HG03460 (cell line): ENCODE measurements around the gene PLD4.
"Not testable (repeated sequence)": the region's sequence is repeated elsewhere in the genome, so short reads cannot be mapped to it uniquely, and the experiment has no call there.

Experiments
- ATAC-seq: cut with Tn5 transposase; IDR thresholded peaks from one replicate; pipeline ENCODE4 v1.9.1; 2021; ENCODE audit not compliant: unreplicated experiment

Gene PLD4, protein sequence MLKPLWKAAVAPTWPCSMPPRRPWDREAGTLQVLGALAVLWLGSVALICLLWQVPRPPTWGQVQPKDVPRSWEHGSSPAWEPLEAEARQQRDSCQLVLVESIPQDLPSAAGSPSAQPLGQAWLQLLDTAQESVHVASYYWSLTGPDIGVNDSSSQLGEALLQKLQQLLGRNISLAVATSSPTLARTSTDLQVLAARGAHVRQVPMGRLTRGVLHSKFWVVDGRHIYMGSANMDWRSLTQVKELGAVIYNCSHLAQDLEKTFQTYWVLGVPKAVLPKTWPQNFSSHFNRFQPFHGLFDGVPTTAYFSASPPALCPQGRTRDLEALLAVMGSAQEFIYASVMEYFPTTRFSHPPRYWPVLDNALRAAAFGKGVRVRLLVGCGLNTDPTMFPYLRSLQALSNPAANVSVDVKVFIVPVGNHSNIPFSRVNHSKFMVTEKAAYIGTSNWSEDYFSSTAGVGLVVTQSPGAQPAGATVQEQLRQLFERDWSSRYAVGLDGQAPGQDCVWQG

DNA sequence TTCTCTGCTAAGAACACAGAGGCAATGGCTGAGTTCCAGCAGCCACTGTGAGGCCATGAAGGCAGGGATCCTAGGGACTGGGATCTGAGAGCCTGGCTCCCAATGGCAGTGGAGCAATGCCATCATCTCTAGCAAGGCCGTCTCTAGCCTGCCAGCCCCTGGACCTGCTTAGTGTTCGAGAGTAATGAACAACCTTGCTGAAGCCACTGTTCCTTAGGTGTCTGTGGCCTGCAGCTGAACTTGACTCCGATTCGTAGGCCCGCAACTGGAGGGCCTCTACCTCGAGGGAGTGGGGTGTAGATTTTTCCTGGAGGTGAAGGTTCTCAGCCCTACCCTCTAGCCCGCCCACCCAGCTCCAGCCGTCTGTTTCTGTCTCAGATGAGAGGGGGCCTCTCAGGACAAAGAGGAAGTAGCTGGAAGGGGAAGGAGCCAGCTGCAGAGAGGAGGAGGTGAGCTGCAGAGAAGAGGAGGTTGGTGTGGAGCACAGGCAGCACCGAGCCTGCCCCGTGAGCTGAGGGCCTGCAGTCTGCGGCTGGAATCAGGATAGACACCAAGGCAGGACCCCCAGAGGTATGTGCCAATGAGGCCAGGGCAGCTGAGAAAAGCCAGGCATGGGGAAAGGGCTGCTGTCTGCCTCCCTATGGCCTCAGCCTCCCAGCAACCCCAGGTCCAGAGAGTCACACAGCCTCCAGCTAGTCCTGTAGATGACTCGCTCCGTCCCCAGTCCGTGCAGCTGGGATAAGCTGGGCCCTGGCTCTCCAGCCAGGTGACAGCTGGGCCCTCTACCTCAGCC is at the start of gene PLD4:
PLD4 (plus strand) TSS at position 459 of the 793 bp plus-strand sequence. CDS start 2,262 bp downstream, outside the sequence.
- no peak for ATAC-seq

DNA sequence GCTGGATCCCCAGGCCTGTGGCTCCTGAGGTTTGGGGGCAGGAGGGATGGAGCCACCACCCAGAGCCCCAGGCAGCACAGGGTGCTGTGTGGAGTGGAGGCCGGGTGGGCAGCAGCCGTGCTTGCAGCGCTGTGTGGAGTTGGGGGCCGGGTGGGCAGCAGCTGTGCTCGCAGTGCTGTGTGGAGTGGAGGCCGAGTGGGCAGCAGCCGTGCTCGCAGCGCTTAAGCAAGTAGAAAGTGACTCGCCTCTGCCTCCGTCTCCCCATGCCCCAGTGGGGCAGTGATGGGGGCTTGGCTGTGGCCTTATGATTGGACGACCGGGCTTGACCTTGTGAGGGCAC is 49.3 kb upstream of the PLD4 start:
- ATAC-seq = no peak

DNA sequence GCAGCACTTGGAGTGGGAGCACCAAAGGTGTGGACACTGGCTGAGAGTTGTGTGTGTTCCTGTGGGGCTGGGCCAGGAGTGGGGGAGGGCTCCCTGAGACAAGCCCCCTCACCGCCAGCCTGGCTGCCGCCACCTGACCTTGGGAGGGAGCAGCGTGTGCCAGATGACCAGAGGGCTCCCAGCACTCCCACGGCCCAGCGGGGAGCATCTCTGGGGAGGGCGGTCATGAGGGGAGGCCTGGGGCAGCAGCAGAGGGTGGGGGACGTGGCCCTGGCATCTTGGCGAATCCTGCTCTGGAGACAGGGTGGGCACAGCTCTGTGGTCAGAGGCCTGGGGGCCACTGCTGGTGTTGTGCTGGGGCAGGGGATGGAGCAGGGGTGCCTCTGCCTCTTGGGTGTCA is 48.9 kb upstream of the PLD4 start:
- no peak for ATAC-seq

DNA sequence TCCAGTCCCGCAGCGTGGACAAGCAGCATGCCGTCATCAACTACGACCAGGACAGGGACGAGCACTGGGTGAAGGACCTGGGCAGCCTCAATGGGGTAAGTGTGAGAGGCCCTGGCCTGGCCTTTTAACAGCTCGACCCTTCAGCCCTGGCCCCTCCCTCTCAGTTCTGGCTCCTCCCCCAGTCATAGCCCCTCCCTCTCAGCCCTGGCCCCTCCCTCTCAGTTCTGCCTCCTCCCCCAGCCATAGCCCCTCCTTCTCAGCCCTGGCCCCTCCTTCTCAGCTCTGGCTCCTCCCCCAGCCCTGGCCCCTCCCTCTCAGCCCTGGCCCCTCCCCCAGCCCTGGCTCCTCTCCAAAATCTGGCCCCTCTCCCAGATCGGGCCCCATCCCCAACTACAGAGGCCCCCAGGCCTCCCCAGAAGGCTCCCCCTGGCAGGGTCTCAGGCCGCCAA is 48.4 kb upstream of the PLD4 start:
- no peak for ATAC-seq

DNA sequence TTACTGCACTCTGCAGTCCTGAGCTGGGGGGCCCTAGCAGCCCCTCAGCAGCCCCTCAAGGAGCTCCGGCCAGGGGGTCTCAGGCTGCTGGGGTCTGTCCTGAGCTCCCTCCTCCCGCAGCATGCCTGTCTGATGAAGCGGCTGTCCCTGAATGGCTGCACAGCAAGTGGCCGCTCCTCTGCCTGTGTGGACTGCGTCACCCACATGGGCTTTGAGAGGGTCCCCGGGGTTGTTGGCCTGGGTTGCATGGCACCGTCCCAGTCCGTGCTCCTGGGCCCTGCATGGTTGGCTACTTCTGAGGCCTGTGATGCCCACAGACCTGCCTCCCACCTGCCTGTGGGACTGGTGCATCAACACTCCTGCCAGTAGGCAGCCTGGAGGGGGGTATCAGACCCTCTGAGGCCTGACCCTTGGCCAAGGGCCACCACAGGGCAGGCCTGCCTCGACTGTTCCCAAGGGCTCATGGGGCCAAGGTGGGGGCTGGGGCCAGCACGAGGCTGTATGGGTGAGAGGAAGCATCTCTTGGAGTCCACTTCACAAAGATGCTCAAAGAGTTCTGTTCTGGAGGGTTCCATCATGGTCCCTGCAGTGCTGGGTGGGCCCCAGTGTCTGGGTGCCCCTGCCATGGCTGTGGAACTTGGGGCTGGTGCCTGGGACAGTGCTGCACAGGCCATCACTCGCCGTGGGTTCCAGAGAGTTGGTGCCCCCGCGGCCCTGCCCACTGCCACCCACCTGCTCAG is 47.4 kb upstream of the PLD4 start:
- ATAC-seq = no peak

DNA sequence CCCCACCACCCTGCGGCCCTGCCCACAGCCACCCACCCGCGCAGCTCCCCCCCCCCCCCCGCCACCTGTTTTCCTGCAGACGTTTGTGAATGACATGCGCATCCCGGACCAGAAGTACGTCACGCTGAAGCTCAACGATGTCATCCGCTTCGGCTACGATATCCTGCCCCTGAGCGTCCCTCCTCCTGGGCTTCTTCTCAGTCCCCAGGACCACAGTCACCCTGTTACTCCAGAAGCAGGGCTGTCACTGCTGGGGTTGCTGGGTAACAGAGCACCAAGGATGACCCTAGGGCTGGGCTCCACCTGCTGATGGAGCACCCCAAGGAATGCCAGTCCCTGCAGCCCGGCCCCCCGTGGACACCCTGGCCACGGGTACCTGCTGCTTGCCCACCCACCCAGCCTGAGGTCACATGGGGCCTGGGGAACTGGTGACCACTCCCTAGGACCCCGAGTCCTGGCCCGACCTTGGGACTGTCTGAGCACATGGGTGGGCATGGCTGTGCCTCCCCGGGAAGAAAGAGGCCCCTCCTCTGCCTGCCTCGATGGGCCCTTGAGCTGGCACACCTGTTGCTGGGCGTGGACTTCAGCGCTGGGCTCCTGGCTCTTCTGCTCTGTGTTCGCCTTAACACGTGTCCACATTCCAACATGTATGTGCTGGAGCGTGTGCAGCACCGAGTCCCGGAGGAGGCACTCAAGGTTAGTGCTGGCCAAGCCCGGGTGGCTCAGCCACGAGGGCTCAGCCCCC is 46.7 kb upstream of the PLD4 start:
- ATAC-seq = no peak

DNA sequence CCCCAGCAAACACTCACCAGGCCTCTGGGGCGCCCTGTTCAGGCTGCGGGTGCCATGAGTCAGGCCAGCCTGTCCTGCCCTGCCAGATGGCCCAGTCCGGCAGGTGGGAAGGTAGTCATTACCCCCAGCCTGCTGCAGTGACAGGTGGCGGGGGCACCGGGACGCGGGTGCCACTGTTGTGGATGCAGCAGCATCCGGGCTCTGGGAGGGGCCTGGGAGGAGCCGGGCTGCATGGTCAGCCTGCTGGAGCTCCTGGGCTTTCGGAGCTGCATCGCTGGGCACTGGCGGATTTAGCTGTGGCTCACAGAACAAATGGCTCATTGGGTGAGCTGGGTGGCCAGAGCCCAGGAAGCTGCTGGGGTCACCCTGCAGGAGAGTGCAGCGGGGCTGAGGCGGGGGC is 46.1 kb upstream of the PLD4 start:
- no peak for ATAC-seq

DNA sequence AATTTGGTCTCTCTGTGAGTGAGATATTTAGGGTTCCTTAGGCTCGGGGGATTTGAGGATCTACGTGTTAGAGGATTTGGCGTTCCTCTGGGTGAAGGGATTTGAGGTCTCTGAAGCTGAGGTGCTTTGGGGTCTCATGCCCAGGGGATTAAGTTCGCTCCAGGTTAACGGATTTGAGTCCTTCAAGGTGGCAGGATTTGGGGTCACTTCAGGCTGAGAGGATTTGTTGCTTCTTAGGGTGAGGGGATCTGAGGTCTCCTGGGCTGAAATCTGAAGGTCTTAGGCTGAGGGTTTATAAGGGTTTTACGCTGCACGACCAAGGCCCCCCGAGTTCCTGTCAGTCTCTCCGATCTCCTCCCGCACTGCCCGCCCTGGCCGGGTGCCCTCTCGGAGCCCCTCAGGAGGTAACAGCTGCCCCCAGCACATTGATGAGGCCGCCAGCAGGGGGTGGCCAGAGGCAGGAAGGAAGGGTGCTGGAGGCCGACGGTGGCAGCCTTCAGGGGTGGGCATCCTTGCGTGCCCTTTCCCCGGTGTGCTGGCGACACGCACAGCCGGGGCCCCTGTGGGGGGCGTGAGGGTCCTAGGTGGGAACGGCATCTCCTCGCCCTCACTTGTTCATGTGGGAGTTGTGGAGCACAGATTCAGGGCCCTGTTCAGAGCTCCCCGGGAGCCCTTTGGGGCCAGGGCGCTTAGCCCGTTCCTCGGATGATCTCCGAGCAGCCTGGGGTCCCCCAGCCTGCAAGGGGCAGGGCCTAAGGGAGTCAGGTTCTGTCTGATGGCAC is 45.3 kb upstream of the PLD4 start:
- no peak for ATAC-seq

DNA sequence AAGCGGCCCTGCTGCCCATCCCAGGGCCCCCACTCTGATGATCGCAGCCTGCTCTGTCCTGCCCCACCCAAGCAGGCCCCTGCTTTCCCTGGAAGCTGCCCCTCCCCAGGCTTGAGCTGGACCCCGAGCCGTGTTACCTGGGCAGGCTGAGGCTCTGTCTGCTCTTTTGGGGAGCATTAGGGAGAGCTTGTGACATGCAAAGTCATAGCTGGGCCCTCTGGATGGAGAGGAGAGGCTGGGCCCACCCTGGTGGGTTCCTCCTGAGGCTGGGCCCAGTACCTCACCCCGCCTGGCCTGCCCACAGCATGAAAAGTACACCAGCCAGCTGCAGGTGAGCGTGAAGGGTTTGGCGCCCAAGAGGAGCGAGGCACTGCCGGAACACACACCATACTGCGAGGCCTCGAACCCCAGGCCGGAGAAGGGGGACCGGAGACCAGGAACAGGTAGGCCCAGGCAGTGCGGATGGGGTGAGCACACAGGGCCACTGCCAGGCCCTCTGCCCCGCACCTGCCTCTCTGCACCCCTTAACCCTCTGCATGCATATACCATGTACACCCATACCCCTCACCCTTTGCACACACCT is 44.6 kb upstream of the PLD4 start:
- no peak for ATAC-seq

DNA sequence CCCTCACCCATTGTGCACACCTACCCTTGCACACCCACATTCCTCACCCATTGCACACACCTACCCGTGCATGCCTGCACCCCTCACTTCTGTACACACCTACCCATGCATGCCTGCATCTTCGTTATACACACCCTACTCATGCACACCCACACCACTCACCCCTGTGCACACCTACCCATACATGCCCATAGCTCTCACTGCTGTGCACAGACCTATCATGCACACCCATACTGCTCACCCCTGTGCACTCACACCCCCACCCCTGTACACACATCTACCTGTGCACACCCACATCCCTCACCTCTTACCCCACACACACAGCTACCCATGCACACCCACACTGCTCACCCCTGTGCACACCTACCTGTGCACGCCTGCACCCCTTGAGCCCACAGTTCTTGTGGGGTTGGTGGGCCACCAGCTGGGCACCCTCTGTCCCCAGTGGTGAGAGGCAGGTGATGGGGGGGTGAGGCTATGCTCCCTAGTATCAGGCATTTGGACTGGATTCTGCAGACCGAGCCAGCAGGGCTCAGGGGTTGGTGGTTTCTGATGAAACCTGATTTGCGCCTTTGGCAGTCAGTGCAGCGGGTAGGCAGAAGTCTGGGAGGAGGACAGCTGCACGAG is 44.0 kb upstream of the PLD4 start:
- ATAC-seq = no peak

DNA sequence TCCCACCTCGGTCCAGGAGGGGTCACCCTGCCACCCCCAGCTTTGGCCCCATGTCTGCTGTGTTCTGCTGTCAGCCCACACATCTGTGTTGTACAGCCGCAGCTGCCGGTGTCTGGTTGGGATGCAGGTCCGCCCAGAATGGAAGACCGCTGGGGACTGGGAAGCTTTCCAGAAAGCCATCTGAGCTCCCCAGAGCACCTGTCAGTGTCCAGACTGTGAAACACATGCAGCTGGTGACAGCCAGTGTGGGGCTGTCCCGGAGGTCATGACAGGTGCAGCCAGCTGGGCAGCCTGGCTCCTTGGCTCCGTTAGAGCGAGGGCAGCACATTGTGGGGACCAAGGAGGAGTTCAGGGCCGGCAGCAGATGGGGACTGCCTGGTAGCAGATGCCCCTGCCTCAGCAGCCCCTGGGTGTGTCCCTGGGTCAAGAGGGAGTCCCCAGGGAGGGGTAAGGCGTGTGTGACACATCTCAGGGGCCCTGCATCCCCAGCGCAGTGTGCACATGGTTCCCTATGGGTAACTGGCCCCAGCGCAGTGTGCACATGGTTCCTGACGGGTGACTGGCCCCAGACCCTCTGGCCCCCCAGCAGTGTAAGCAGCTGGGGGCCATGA is 43.2 kb upstream of the PLD4 start:
- ATAC-seq = no peak

DNA sequence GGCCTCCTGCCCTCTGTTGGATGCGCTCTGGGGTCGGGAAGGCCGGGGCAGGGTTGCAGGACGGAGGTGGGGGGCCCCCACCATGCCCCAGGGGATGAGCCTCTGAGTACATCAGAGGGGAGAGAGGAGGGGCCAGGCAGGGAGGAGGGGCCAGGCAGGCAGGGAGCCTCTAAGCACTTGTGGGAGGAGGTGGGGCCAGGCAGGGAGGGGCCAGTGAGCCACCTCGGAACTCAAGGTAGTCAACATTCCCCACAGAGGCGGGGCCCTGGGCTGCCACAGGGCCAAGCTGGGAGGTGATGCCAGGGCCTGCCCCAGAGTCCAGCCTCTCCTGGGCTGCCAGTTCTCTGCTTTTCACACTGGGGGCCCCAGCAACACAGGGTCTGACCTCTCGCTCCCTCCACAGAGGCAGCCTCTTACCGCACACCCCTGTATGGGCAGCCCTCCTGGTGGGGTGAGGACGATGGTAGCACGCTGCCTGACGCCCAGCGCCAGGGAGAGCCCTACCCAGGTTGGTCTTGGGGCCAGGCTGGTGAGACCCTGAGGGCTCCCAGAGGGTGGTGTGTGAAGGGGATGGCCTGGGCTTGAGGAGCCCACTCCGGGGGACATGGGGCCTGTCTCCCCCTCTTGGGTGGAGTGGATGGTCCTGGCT is 42.2 kb upstream of the PLD4 start:
- no peak for ATAC-seq

DNA sequence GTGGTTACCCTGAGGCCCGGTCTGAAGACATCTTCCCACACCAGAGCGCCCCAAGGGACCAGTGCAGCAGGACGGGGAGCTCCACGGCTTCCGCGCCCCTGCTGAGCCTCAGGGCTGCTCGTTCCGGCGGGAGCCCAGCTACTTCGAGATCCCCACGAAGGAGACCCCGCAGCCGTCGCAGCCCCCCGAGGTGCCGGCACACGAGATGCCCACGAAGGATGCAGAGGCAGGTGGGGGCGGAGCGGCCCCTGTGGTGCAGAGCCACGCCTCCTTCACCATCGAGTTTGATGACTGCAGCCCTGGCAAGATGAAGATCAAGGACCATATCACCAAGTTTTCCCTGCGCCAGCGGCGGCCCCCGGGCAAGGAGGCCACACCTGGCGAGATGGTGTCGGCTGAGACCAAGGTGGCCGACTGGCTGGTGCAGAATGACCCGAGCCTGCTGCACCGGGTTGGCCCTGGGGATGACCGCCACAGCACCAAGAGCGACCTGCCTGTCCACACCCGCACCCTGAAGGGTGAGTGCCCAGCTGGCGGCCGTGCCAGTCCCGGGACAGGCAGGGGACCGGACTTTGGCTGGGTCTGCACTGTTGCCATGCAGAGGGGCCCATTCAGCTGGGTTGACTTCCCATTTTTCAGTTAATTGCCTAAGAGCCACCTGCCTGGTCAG is 41.6 kb upstream of the PLD4 start:
- ATAC-seq = no peak

DNA sequence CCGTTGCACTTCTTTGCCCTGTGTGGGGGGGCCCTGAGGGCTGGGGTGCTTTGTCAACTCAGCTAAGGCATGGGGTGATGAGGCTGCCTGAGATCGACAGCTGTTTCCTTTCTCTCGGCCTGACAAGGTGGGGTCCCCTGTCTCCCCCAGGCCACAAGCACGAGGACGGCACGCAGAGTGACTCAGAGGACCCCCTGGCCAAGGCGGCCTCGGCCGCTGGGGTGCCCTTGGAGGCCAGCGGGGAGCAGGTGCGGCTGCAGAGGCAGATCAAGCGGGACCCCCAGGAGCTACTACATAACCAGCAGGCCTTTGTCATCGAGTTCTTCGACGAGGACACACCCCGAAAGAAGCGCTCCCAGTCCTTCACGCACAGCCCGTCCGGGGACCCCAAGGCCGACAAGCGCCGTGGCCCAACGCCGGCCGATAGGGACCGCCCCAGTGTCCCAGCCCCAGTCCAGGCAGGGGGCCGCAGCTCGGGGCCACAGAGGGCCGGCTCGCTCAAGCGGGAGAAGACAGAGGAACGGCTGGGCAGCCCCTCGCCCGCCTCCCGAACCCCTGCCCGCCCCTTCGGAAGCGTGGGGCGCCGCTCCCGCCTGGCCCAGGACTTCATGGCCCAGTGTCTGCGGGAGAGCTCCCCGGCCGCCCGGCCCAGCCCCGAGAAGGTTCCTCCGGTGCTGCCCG is 40.9 kb upstream of the PLD4 start:
- no peak for ATAC-seq

DNA sequence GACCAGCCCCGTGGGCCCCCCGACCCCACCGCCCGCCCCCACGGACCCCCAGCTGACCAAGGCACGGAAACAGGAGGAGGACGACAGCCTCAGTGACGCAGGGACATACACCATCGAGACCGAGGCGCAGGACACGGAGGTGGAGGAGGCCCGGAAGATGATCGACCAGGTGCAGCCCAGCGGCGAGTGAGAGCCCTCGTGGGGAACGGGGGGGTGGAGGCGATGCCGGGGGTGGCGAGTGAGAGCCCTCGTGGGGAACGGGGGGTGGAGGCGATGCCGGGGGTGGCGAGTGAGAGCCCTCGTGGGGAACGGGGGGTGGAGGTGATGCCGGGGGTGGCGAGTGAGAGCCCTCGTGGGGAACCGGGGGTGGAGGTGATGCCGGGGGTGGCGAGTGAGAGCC is 40.3 kb upstream of the PLD4 start:
- not testable (repeated sequence) for ATAC-seq

DNA sequence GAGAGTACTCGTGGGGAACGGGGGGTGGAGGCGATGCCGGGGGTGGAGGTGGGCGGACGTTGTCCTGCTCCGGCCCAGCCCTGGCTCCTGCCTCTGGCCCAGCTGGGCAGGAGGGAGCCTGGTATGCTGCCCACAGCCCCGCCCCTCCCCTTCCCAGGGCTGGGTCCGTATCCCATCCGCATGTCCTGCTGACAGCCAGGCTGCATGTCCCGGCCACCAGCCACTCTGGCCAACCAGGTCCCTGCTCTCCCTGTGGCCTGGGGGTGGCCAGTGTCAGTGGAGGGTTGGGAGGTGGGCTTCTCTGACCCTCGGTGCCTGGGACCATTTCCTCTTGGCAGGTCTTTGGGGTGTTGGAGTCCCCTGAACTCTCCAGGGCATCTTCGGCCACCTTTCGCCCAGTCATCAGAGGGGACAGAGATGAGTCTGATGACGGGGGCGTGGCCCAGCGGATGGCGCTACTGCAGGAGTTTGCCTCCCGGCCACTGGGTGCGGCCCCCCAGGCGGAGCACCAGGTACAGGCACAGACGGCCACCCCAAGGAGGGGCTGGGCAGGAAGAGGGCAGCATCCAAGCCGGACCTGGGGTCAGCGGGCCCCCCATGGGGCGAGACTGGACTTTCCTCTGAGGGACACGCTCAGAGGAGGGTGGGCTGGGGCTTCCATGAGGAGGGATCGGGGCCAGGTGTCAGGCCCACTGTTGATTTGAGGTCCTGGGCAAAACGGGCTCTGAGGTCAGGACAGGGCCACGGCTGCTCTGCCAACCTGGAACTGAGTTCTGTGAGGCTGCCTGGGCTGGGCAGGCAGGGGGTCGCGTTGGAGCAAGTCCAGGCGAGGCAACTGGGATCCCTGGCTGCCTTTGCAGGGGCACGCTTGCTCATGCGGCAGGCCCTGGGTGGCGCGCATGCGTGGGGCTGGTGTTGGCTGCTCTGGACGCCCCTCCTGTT is 39.4 kb upstream of the PLD4 start:
- no peak for ATAC-seq
